Suprapubic skin (tissue), 4 donors: Measurements from ENCODE around the gene TMX2.

Experiments
- CTCF ChIP-seq, 2 donors: fragments of 200-600 bp in 1 of 2; fragments of 450-650 bp in 1 of 2; sonication (generic) in 1 of 2; IDR thresholded peaks; one replicate each; pipeline ENCODE4 v1.5.1; 2016 to 2019; ENCODE audit warnings: antibody characterized with exemption in 2 of 2, mild to moderate bottlenecking in 1 of 2, moderate library complexity in 1 of 2
- EP300 ChIP-seq: sonication (generic); formaldehyde crosslinking; IDR thresholded peaks from one replicate; pipeline ENCODE4 v1.6.1; 2017; ENCODE audit warnings: antibody characterized with exemption
- POLR2A ChIP-seq, 2 donors: fragments of 450-650 bp; IDR thresholded peaks; one replicate each; pipeline ENCODE4 v1.6.1; 2017; ENCODE audit warnings: antibody characterized with exemption in 2 of 2, mild to moderate bottlenecking in 2 of 2, moderate library complexity in 2 of 2
- POLR2AphosphoS5 ChIP-seq, 3 donors: sonication (generic); formaldehyde crosslinking; IDR thresholded peaks; one replicate each; pipeline ENCODE4 v1.6.1; 2017; ENCODE audit warnings: antibody characterized with exemption in 3 of 3

GRCh38 chr11:57704932-57705331, 7.5 kb upstream of the TMX2 start:
- no peak for TF ChIP-seq POLR2A (IDR thresholded peaks at IDR 0.05)
- no peak for TF ChIP-seq CTCF (IDR thresholded peaks at IDR 0.05)
- no peak for TF ChIP-seq EP300
- no peak for TF ChIP-seq POLR2AphosphoS5 (IDR thresholded peaks at IDR 0.05)
